Bone marrow (tissue), 2 donors: ENCODE results near the gene AKR1C1.
A peak's percentile ranks its signal among the peaks of the same experiment; 100 is the strongest.
"Not testable (repeated sequence)": the region's sequence is repeated elsewhere in the genome, so short reads cannot be mapped to it uniquely, and the experiment has no call there.

Source experiments
- DNase-seq, 2 donors: peaks; one replicate each; lab custom pipeline; 2025; lab: John Stamatoyannopoulos, UW

AKR1C1 gene

GRCh38 chr10:4962876-4963814 is at the start of gene AKR1C1:
Gene AKR1C1 (plus strand): TSS chr10:4963415. CDS start chr10:4963445, 30 bp downstream.
- DNase-seq: not testable (repeated sequence)

DNA sequence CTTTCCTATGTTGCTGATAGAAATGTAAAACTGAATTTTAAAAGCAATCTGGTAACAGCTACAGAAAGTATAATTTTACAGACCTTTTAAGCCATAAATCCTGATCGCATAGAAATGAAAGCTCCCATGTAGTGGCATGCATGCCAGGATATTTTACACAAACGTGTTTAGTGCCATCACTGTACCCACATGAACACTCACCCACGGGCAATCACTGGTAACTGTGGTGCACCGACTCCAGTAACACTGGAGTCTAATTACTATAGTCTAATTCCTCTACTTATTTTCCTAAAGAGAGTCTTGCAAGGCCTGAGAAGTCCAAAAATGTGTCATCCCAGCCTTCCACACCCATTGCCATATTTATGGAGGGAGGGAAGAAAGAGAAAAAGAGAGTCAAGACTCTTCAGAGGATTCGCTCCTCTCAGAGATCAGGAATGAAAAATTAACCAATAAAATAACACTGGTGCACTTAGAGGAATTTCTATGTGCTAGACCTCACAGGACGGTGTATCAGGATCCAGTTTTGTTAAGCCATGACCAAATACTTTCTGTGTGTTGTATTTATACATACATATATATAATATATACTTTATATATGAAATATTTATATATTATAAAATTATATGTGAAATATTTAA is 48.9 kb upstream of the AKR1C1 start:
- DNase-seq: no peak

DNA sequence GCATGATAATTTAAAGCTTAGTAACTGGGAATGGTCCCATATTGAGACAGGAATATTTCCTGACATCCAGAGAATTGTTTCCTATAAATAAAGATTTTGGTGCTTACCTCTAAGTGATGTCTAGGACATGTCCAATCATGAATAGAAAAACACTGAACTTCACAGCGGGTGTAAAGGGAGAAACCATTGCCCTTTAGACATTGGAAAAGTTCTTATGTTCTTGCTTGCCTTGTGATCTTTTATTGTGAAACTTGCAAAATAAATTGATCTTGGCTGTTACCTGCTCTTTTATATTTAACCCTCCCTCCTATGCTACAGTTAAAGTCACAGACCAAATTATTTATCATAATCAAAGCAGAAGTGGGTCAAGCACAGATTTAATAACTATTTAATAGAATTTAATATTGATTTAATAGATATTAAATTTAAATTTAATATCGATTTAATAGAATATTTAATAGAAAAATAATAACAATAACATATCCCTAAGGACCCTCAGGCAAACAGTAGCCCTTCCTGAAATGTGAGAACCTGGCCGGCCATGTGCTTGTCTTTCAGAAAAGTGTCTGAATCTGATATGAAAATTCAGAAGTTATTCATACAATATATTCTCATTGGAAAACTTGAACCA is 47.0 kb upstream of the AKR1C1 start:
- DNase-seq: no peak

GRCh38 chr10:4918236-4918635 is 45.0 kb upstream of the AKR1C1 start:
- DNase-seq: no peak

- not testable (repeated sequence) for DNase-seq
Measured at GRCh38 chr10:4924482-4924881, 38.7 kb upstream of the AKR1C1 start.

DNA sequence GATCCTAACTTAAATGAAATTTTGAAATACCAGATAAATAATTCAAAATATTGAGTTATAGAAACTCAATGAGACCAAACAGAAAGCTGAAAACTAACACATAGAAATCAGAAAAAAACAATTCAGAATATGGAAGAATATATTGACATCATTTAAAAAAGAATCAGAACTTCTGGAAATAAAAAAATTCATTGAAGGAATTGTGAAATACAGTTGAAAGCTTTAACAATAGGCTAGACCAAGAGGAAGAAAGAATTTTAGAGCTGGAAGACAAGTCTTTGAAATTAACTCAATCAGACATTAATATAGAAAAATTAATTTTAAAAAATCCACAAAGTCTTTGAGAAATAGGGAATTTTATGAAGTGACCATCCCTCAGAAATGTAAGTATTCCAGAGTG is 36.8 kb upstream of the AKR1C1 start:
- no peak for DNase-seq

- DNase-seq: peak in 1 of 2 donors; percentile 79
Measured at GRCh38 chr10:4931587-4931986, 31.6 kb upstream of the AKR1C1 start.

DNA sequence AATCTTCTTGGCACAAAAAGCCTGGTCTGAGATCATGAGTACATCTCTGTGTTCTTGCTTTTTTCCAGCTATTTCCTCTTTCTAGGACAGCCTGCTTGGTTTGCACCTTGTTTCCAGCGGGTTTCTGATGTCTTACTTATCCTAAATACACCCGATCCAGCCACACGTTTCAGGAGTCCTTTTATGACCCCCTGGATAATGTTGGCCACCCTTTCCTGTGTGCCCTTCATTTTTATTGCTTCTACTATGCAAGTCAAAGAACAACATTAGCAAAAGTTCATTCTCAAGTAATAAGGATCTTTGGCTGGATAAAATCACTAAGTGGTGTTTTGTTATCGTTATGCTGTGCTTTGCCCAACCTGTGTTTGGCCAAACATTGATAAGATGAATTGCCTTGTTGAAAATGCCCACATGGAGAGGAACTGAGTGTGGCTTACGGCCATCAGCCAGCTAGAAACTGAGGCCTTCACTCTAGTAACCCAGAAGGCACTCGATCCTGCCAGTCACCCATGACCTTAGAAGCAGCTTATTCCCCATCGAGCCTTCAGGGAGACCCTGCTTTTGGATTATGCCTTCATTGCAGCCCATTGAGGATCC is 28.7 kb upstream of the AKR1C1 start:
- DNase-seq: no peak

DNA sequence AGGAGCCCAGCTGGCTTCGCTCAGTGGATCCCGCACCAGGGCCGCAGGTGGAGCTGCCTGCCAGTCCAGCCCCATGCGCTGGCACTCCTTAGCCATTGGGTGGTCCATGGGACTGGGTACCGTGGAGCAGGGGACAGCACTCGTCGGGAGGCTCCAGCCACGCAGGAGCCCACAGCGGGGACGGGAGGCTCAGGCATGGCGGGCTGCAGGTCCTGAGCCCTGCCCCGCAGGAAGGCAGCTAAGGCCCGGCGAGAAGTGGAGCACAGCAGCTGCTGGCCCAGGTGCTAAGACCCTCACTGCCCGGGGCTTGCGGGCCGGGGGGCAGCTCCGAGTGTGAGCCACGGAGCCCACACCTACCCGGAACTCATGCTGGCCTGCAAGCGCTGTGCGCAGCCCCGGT is 25.9 kb upstream of the AKR1C1 start:
- no peak for DNase-seq

DNA sequence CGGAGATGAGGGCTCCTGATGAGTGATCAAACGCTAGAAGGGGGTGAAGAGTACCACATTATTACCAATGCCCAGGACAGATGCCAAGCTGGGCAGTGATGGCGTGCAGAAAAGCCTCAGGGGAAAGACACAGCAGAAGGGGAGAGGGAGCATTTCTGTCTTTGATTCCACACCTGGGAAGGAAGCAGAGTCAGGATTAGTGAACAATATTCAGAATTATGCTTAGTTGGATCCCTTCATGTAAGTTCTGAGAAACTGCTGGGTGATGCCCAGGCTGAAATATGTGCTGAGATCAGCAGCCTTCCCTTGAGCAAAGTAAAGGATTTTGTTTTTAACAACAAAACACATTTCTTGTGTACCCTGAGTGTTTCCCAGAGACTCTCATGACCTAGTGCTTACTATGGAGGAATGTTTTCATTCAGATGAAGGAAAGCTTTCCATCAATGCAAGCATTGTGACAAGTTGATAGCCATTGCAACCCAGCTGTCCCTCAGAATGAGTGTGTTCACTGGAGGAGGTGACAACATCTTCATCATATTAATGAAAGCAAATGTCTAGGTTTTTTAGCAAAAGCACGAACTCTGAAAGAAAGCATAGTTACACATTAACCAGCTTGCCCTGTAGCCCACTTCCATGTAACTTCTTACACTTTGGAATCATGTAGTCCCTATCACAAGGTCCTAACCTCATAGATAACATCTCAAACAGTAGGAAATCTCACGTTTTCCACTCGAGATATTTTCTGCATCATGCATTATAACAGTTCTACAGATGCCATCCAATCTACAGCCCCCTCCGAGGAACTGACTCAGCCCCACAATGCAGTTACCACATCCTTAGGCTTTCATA is 23.8 kb upstream of the AKR1C1 start:
- no peak for DNase-seq

DNA sequence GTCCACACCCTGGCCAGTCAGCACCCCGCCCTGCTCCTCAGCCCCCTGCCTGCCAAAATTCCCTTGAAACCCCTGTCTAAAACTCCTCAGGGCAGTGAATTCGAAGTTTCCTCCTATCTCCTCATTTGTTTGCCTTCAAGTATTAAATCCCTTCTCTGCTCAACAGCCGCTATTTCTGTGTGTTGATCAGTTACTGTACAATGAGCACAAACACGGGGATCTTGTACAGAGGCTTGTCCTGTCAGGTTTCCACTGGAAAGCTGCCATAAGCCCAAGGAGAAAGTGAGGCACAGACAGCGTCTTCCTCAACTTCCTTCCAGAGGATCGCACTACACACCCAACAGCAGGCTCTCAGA is 23.2 kb upstream of the AKR1C1 start:
- not testable (repeated sequence) for DNase-seq

DNA sequence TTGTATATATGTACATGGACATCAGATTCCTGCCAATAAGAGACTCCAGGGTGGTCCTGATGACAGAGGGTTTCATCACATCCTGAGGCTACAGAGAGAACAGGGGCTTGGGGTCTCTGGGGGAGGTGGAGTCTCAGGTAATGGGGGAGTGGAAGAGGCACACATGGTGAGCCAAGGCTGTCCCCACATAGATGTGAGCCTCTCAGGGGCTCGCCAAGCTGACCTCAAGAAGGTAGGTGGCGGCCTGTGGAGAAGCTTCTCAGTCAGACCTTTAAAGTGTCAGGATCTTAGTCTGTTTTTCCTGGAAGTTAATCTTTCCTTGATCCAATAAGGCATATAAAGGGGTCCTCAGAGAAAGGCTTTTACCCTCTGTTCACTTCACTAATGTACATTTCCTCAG is 22.3 kb upstream of the AKR1C1 start:
- DNase-seq: not testable (repeated sequence)

DNA sequence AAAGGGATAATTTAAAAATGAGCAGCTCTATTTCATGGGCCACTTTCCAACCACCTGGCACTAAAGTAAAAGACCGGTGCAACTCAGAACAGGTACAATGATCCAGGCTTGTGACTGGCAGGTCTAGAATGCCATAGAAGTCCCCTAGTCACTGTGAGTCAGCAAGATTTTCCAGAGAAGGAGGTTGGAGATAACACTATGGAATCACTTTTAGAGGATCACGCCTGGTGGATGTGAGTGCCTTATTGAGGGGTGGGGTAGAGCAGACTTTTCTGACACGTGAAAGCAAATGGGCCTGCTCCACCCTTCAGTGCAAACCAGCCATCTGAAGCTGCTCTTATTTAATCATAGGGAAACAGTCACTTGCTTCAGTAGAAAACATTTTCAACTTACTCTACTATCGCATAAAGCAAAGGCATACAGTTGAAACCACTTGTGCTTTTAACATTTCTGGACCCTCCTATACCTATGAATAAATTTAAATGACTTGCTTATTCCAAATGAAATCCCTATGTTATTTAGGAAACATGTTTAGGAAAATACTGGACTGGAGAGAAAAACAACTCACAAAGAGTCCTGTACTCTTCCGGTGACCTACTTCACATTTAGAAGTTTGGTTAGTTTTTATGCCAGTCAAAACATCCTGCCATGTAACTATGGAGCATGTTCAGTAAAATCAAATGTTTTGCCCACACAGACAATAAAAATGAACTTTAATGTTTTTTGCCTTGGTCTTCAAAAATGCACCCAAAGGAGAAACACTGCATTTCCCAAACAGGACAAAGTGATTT is 21.5 kb upstream of the AKR1C1 start:
- DNase-seq: no peak

DNA sequence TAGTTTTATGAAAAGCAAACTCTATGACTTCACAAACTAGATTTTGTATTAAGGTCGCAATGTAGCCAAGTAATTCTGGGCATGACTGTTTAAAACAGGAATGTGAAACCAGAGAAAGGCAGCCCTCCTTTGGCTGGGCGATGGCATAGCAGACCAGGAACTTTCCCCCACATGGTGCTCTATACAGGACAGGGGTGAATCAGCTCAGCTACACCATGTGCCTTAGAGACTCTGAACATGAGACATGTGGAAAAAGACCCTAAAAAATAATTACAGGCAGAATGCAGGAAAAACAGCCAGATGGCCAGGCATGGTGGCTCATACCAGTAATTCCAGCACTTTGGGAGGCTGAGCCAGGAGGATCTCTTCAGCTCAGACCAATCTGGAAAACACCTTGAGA is 20.3 kb upstream of the AKR1C1 start:
- DNase-seq: peak in 1 of 2 donors; percentile 8

GRCh38 chr10:4943416-4943815 is 19.8 kb upstream of the AKR1C1 start:
- not testable (repeated sequence) for DNase-seq

- no peak for DNase-seq
Measured at GRCh38 chr10:4943821-4944220, 19.4 kb upstream of the AKR1C1 start.

GRCh38 chr10:4944841-4945240 is 18.4 kb upstream of the AKR1C1 start:
- no peak for DNase-seq

DNA sequence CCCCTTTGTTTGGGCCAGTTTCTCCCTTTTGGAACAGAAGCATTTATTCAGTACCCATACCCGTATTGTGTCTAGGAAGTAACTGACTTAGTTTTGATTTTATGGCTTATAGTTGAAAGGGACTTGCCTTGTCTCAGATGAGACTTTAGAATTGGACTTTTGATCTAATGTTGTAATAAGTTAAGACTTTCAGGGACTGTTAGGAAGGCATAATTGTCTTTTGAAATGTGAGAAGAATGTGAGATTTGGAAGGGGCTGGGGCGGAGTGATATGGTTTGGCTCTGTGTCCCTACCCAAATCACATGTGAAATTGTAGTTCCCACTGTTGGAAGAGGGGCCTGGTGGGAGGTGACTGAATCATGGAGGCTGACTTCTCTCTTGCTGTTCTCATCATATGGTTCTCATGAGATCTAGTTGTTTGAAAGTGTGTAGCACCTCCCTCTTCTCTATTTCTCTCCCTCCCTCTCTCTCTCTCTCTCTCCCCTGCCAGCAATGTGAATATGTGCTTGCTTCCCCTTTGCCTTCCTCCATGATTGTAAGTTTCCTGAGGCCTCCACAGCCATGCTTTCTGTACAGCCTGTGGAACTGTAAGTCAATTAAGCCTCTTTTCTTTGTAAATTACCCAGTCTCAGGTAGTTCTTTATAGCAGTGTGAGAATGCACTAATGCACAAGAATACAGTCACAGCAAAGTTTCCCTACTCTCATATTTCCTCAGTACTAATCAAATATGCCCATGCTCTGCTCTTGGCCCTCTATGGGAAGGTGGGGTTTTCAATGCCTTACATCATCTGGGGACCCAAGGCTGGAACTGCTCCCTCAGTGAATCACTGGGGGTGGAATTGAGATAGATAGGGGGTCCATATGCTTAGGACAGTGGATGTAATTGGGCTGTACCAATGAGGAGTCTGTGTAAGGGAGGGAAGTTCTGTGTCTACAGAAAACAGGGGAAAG is 17.2 kb upstream of the AKR1C1 start:
- no peak for DNase-seq

- DNase-seq: no peak
Measured at GRCh38 chr10:4947039-4947634, 16.1 kb upstream of the AKR1C1 start.
